Occipital lobe (tissue), 3 donors: ENCODE measurements around the gene TMEM41B. TPM values are rescaled to one million over a fixed set of nuclear protein-coding genes. Genes with fewer than 3 reads are reported as not detected.
"Not testable (repeated sequence)": the region's sequence is repeated elsewhere in the genome, so short reads cannot be mapped to it uniquely, and the experiment has no call there.

Experiments
- DNase-seq: peaks from one replicate; lab custom pipeline; 2025; lab: John Stamatoyannopoulos, UW
- small RNA-seq: library from RNA; depleted of rRNA; stranded (forward); fragments of <200 nt; gene quantifications from one replicate; pipeline ENCODE3, GENCODE V24; 2014
- total RNA-seq: library from RNA; depleted of rRNA; stranded (reverse); fragments of >200 nt; gene quantifications from one replicate; pipeline ENCODE4 v1.2.3, GENCODE V29; 2014

TMEM41B gene
- total RNA-seq, 1 donor from 2014 or later = 74.1 TPM

GRCh38 chr11:9260838-9261146 lies 53.6 kb downstream of the TMEM41B start:
- DNase-seq = not testable (repeated sequence)

GRCh38 chr11:9259981-9260837 lies 54.2 kb downstream of the TMEM41B start:
- no peak for DNase-seq

GRCh38 chr11:9258279-9258678 lies 56.1 kb downstream of the TMEM41B start:
- DNase-seq = not testable (repeated sequence)

- no peak for DNase-seq
Measured at GRCh38 chr11:9254416-9254815, 60.0 kb downstream of the TMEM41B start.

GRCh38 chr11:9253086-9253485 lies 61.3 kb downstream of the TMEM41B start:
- no peak for DNase-seq

GRCh38 chr11:9251311-9251710 lies 63.1 kb downstream of the TMEM41B start:
- DNase-seq = no peak

GRCh38 chr11:9250139-9250582 lies 64.2 kb downstream of the TMEM41B start:
- DNase-seq = no peak

GRCh38 chr11:9249252-9249651 lies 65.1 kb downstream of the TMEM41B start:
- no peak for DNase-seq

- no peak for DNase-seq
Measured at GRCh38 chr11:9247863-9248262, 66.5 kb downstream of the TMEM41B start.

- not testable (repeated sequence) for DNase-seq
Measured at GRCh38 chr11:9236242-9236641, 78.2 kb downstream of the TMEM41B start.

GRCh38 chr11:9232482-9232881 lies 81.9 kb downstream of the TMEM41B start:
- no peak for DNase-seq

- no peak for DNase-seq
Measured at GRCh38 chr11:9231848-9232177, 82.6 kb downstream of the TMEM41B start.

Small RNAs within 50 kb of the gene (small RNA-seq; reads per million reads assigned to genes)
- not detected for gene RF00017

Other genes with a start within 250 kb of the TMEM41B start
- 4.7 TPM for gene SCUBE2, start 223.0 kb downstream of the TMEM41B start, total RNA-seq
- gene DENND5A, start 49.2 kb downstream of the TMEM41B start, total RNA-seq = 137 TPM
- gene IPO7, start 70.1 kb upstream of the TMEM41B start, total RNA-seq = 216 TPM
- 33.5 TPM for gene ZNF143, start 146.4 kb upstream of the TMEM41B start, total RNA-seq